ENCODE data around the gene PPT1.

Gene PPT1

DNA sequence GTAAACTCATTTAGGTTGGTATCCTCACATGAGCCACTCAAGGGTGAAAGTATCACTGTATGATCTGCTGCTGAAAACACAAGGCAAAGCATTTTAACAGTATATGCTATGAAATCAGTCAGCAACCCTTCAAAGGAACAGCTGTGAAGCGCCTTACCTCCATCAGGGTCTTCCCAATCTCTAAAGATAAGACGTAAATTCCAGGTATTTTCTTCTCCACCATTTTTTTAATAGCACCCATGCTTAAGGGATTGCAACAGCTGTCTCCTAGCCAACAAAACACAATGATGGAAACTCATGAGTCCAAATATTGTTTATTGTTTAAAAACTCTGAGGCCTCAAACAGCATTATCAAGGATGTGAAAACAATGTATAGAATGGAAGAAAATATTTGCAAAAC, 4.8 kb downstream of the PPT1 start:
- DNase-seq: no peak

DNA sequence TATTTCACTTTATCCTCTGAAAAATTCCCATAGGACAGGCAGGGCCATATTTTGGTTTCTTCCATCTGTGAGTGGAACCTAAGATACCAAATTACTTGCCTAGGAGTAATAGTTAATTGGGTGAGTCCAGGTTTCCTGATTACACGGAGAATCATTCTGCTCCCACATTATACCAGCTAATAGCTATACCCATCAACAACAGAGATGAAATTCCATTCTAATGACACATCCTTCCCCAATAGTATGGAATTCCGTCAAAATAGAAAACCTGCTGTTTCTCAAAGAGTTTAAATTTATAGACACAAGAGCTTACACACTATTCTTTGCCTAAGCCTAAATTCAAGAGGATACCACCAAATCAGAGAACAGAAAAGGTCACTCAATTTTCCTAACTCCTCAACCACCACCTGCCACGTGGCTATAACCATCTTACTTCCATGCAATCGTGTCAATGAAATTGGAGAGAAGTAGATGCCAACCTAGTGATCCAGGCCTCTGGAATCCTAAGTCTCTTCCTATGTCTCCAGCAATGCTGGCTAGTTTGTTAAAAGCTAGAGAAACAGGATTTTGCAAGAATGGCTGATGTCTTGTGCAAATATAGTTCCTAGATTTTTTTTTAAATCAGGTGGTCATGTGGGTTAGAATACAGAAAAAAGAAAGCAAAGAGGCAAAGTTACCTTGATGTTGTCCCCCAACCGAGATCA, 6.2 kb downstream of the PPT1 start:
- no peak for DNase-seq

DNA sequence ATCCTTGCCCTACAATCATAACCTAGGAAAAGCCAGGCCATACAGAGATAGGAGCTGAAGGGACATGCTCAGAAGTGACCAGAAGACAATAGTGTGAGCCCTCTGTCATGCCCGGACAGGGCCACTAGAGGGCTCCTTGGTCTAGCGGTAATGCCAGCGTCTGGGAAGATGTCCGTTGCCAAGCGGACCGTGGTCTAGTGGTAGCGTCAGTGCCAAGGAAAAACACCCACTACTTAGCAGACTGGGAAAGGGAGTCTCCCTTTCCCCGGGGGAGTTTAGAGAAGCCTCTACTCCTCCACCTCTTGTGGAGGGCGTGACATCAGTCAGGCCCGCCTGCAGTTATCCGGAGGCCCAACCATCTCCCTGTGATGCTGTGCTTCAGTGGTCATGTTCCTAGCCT, 12.3 kb downstream of the PPT1 start:
- DNase-seq: peak; percentile 11

DNA sequence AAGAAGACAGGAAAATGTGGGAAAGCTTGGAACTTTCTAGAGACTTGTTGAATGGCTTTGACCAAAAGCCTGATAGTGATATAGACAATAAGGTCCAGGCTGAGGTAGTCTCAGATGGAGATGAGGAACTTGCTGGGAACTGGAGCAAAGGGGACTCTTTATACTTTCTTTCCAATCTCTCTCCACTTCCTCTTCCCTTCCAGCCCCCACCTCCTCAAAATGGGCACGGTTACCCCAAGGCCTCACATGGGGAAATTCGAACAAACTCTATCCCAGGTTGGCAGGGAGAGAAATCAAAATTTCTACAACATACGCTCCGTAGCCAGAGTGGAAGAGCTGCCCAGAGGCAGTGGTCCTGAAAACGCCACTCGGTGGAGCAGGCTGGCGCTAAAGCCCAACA, 15.2 kb downstream of the PPT1 start:
- DNase-seq: no peak

- DNase-seq: no peak
Observed at GRCh38 chr1:40079774-40080400, 17.2 kb downstream of the PPT1 start.

- DNase-seq: peak; percentile 20
Observed at GRCh38 chr1:40078512-40079333, 18.3 kb downstream of the PPT1 start.

DNA sequence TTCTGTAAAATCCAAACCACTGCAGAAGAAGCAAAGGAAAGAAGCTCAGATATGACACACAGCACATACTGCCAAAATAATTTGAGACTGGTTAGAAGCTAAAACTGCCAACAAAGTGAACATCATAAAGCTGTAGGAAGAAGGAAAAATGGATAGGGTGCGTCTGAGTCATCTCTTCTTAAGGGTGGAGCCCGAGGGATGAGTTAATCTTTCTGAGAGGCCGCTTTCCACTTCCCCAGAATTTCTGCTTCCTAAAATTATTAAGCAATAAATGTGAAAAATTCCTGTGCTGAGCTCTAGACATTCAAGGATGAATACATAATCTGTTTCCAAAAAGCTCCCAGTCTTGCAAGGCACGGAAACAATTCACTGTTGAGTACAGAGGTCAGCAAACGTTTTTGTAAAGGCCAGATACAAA, 20.1 kb downstream of the PPT1 start:
- no peak for DNase-seq

DNA sequence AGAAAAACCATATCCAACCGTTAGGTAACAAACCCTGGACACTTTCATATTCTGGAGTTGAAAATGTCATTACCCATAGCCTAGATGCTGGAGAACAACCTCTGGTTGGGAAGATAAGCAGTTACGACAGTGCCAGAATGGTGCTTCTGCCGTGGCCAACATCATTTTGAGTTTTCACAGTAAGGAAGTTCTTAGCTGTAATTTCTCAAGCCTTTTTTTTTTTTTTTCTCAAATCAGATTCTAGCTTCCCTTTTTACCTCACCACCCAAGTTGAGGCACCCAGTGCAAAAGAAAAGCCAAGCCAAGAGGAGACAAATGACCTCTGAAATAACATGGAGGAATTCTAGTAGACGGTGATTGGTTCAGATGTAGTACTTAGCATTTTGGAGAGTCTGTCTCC, 21.8 kb downstream of the PPT1 start:
- DNase-seq: no peak

DNA sequence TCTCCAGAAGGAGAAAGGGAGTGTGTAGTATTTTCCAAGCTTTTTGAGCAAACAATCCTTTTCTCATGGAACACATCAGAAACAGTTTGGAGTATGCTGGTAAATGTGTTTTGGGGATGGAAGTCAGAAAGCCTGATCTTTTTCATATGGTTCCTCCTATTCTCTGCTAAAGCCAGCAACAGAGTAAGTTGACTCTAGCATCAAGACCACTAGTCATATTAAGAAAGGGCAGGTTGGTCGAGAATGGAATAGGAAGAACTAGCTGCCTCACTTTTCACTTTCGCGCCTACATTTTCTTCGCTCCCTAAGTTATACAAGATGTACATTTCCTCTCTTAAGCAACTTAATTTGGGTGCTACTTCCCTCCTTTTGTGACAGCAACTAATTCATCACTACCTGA, 24.0 kb downstream of the PPT1 start:
- DNase-seq: no peak

GRCh38 chr1:40072142-40072541, 24.9 kb downstream of the PPT1 start:
- no peak for DNase-seq

DNA sequence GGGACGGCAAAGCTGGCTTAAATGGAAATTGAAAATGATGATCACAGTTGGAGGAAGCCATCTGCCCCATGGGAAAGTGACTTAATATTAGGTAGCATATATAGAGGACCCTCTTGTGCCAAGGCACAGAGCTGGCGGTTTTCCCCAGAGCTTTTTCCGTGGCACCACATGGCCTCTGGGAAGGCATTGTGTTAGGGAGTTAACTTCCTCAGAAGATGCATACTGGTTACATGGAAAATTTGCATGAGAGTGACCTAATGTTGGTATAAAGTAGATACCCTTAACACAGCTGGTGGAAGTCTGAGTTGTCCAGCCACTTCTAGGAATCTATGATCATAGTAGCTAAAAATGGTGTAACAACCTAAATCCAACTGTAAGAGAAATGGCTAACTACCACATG, 29.2 kb downstream of the PPT1 start:
- DNase-seq: no peak

DNA sequence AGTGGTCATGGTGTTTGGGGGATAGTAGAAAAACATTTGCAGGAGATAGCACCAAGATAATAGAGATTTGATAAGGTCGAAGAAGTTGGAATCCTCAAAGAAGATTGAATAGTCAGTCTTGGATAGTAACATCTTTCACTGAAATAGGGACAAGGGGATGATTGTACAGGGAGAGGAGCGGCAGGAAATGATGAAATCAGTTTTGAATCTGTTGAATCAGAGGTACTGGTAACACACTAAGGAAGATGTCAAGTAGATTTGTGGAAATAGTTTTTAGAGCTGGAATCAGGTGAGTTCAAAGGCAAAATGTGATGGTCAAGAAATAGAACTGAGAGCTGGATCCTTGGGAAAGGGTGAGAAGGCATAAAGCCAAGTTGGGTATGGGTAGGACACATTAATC, 30.0 kb downstream of the PPT1 start:
- DNase-seq: no peak

- no peak for DNase-seq
Observed at GRCh38 chr1:40064797-40065499, 32.1 kb downstream of the PPT1 start.

GRCh38 chr1:40059960-40060750, 36.9 kb downstream of the PPT1 start:
- no peak for DNase-seq

DNA sequence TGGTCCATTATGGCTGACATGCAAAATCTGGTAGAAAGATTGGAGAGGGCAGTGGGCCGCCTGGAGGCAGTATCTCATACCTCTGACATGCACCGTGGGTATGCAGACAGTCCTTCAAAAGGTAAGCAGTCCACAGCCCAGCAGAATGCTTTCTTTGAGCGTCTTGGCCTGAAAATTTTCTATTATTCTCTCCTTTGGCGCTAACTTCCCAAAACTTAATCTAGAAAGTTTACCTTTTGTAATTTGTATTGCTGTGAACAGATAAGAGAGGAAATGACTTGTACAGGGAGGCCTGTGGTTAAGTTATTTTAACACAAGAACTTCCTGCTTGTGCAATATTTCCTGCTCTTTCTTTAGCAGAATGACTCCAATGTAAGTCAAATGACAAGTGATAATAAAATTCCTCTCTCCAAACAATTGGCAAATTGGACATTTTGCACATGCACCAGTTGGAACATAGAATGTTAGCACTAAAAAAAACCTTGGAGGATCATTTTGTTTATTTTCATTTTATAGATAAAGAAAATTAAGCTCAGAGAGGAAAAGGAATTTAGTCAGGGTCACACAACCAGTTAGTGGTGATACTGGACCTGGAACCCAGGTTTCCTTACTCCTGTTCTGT, 37.6 kb downstream of the PPT1 start:
- DNase-seq: no peak

DNA sequence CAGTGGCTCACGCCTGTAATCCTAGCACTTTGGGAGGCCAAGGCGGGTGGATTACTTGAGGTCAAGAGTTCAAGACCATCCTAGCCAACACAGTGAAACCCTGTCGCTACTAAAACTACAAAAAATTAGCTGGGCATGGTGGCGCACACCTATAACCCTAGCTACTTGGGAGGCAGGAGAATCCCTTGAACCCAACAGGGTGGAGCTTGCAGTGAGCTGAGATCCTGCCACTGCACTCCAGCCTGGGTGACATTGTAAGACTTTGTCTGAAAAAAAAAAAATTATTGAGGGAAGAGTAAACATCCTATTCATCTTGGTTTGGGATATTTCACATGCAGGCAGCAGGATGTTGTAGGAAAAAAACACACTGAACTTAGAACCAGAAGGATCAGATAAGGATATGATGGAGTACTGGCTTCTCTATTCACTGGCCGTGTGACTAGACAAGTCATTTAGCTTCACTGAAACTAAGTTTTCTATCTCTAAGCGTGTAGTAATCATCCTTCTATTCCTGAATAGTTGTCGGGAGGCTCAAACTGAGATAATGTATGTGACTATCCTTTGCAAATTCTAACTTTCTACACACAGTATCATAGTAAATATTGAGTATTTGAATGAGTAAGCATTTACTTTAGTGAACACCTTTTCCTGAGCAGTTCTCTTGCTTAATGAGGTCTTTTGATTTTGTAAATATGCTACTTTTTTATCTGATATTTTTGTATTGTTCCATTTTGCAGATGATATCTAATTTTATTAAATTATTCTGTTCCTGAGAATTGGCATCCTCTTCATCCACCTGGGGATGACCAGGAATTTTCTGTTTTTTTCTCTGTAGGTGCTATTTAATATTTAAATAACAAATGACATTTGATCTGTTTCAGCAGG, 38.4 kb downstream of the PPT1 start:
- no peak for DNase-seq

- DNase-seq: no peak
Observed at GRCh38 chr1:40058097-40058452, 39.0 kb downstream of the PPT1 start.

- no peak for DNase-seq
Observed at GRCh38 chr1:40057310-40058030, 39.6 kb downstream of the PPT1 start.

DNA sequence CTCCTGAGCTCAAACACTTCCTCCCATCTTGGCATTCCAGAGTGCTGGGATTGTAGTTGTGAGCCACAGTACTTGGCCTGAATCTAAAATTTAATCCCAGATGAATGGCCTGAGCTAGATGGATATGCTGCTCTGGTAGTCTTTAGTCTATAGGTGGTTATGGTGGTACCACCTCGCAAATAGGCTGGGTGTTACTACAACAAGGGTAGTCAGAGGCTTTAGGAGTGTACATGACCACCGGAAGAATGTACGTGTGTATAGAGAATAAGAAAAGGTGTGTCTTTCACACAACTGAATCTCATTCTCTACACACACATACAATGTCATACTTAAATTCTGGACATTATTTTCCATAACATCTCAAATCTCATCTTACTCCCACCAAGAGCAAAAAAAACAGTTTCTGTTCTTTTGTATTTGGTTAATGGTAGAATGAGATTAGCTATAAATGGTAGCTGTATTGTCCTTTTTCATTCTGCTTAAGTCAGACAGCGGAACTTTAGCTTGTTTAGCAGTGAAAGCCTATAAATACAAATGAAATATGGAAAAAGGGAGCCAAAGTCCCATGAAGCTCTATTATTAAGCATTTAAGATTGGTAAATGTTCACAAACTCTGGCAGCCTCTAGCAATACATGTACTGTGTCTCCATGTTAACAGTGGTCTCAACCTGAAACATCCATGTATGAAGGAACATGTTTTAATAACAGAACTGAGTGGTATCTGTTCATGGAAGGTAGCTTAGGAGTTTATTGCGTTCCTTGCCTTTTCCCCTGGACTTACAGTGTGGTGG, 40.3 kb downstream of the PPT1 start:
- DNase-seq: no peak

Measured in SHP77 treated with DMSO at 0.1 percent for 48 hours (cell line).